Endodermal cell (in vitro differentiated cells): ENCODE results near the gene RALGAPA2. TPM values are rescaled to one million over a fixed set of nuclear protein-coding genes. Genes with fewer than 3 reads are reported as not detected.

ENCODE experiments used
- DNase-seq: peaks from one replicate; pipeline ENCODE4 v3.0.0-alpha.2; 2017
- H3K27ac ChIP-seq: 2 replicates; pipeline ENCODE4 v1.5.1; 2013; ENCODE audit warnings: mild to moderate bottlenecking, low read depth, low read length, moderate library complexity
- H3K27me3 ChIP-seq: 2 replicates; pipeline ENCODE4 v1.6.1; 2013; ENCODE audit warnings: mild to moderate bottlenecking, low read length, moderate library complexity; ENCODE audit not compliant: insufficient read depth, control insufficient read depth, poor library complexity, severe bottlenecking
- H3K36me3 ChIP-seq: 2 replicates; pipeline ENCODE4 v1.7.0; 2013; ENCODE audit warnings: mild to moderate bottlenecking, low read length, moderate library complexity; ENCODE audit not compliant: control insufficient read depth, insufficient read depth
- H3K4me1 ChIP-seq: one replicate; pipeline ENCODE4 v1.7.0; 2013; ENCODE audit warnings: low read length; ENCODE audit not compliant: control insufficient read depth, insufficient read depth
- H3K4me3 ChIP-seq: 2 replicates; pipeline ENCODE4 v1.5.1; 2013; ENCODE audit warnings: mild to moderate bottlenecking, low read length, moderate library complexity
- H3K9ac ChIP-seq: 2 replicates; pipeline ENCODE4 v1.6.1; 2013; ENCODE audit warnings: mild to moderate bottlenecking, low read length, moderate library complexity; ENCODE audit not compliant: poor library complexity, severe bottlenecking; ENCODE audit errors: extremely low read depth
- H3K9me3 ChIP-seq: 2 replicates; pipeline ENCODE4 v1.6.1; 2013; ENCODE audit warnings: mild to moderate bottlenecking, low read length, moderate library complexity; ENCODE audit not compliant: control insufficient read depth
- H3K27ac Mint-ChIP-seq: 2 replicates; pipeline ENCODE4 v1.8.0; 2020; ENCODE audit warnings: mixed read lengths
- H3K27me3 Mint-ChIP-seq: 2 replicates; pipeline ENCODE4 v1.8.0; 2021; ENCODE audit warnings: mild to moderate bottlenecking, mixed read lengths; ENCODE audit not compliant: insufficient read depth
- H3K36me3 Mint-ChIP-seq: 2 replicates; pipeline ENCODE4 v1.8.0; 2020; ENCODE audit warnings: low read depth, mixed read lengths
- H3K4me1 Mint-ChIP-seq: 2 replicates; pipeline ENCODE4 v1.8.0; 2020; ENCODE audit warnings: mixed read lengths
- H3K4me3 Mint-ChIP-seq: 2 replicates; pipeline ENCODE4 v1.8.0; 2020; ENCODE audit warnings: mild to moderate bottlenecking, moderate library complexity, mixed read lengths
- H3K9me3 Mint-ChIP-seq: 2 replicates; pipeline ENCODE4 v1.8.0; 2020; ENCODE audit warnings: mild to moderate bottlenecking, mixed read lengths
- WGBS, 2 experiments: methylation state at CpG; one replicate each; pipeline versions ENCODE4 v1.1.5 to v1.1.7; 2013; ENCODE audit warnings: missing lambda C conversion rate in 2 of 2, mixed read lengths in 1 of 2; ENCODE audit not compliant: insufficient coverage in 1 of 2, insufficient read length in 1 of 2; 5-methylcytosine and 5-hydroxymethylcytosine counted together
- total RNA-seq, 2 donors: library from RNA; stranded (reverse); fragmentation: NEBNext Ultra II Directional in 1 of 2; extraction: Animal tissue kit (Norgen Biotek cat#: 25700) in 1 of 2; gene quantifications; 2 replicates in 1 of 2; 3 replicates in 1 of 2; pipeline ENCODE4 v1.2.1, GENCODE V29; 2021
- TF ChIP-seq, protein P1 (sequence below): fragments of 200-600 bp; sonication (generic); conservative IDR thresholded peaks from 2 replicates; pipeline ENCODE4 v1.5.0; 2021; ENCODE audit warnings: antibody characterized with exemption, mild to moderate bottlenecking

RALGAPA2 gene
- total RNA-seq, 2 donors from 2014 or later, result 19.5 to 24.6 TPM

DNA sequence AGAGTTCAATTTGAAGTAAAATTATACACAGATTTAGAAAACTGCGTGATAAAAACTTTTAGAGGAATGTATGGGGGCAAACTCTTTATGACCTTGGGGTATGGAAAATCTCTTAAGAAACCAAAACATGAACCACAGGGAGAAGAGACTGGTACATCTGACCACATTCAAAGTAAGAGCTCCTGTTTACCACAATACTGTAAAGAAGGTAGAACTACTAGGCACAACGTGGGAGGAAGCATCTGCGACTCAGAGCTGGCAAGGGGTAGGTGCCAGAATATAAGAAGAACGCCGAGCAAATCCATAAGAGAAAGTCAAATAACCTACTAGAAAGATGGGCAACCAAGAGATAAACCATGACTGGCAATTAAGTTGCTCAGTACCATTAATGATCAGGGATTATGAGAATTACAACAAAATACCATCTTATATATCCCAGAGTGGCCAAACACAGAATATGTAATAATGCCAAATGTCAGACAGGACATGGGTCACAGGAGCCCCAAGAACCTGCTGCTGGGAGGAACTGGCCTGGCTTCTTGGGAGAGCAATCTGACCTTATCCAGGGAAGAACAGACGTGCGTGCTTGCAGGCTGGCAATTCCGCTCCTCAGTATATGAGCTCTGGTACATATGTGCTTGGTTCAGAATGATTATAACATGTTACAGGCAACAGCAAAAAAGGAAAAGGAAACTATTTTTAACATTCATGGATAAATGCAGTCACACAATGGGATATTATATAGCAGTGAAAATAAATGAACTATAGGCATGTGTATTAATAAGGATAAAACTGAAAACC lies 294.4 kb downstream of the RALGAPA2 start:
- no peaks in the 10 kb centered on the region for H3K36me3 Mint-ChIP-seq
- no peaks in the 10 kb centered on the region for H3K9me3 Mint-ChIP-seq
- H3K27ac Mint-ChIP-seq, result no peak overlapping the region
- Histone ChIP-seq H3K27me3 (peaks cover 8% of the 10 kb centered on the region), H3K4me3 (no peak overlapping the region), H3K4me1 (no peaks in the 10 kb centered on the region), H3K36me3 (no peaks in the 10 kb centered on the region), H3K9ac (no peak overlapping the region), H3K27ac (no peak overlapping the region), H3K9me3 (no peaks in the 10 kb centered on the region)
- TF ChIP-seq, protein P1, sequence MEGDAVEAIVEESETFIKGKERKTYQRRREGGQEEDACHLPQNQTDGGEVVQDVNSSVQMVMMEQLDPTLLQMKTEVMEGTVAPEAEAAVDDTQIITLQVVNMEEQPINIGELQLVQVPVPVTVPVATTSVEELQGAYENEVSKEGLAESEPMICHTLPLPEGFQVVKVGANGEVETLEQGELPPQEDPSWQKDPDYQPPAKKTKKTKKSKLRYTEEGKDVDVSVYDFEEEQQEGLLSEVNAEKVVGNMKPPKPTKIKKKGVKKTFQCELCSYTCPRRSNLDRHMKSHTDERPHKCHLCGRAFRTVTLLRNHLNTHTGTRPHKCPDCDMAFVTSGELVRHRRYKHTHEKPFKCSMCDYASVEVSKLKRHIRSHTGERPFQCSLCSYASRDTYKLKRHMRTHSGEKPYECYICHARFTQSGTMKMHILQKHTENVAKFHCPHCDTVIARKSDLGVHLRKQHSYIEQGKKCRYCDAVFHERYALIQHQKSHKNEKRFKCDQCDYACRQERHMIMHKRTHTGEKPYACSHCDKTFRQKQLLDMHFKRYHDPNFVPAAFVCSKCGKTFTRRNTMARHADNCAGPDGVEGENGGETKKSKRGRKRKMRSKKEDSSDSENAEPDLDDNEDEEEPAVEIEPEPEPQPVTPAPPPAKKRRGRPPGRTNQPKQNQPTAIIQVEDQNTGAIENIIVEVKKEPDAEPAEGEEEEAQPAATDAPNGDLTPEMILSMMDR, result no peak
- DNase-seq, result no peak
- WGBS, 2 experiments, result 91 to 98% methylated on average over 5 to 8 of the region's 8 CpGs
- peaks cover 37% of the 10 kb centered on the region for H3K27me3 Mint-ChIP-seq
- H3K4me3 Mint-ChIP-seq, result no peak overlapping the region
- peaks cover 5% of the 10 kb centered on the region for H3K4me1 Mint-ChIP-seq

DNA sequence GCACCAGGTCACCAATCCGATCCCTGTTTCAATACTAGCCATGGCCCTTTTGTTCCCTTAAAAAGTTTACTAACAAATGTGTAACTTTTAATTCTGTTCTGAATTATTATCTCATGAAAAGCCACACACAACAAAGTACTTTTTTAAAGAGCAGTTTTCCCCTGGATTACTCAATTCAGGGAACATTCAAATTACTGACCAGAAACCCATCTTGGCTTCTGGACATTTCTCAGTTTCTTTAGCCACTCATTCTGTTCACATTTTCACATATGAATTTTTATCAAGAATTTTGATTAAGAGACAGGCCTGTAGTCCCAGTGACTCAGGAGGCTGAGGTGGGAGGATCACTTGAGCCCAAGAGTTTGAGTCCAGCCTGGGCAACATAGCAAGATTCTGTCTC lies 297.1 kb downstream of the RALGAPA2 start:
- no peaks in the 10 kb centered on the region for H3K36me3 ChIP-seq
- H3K27ac ChIP-seq, result no peak overlapping the region
- Mint-ChIP-seq H3K36me3 (no peaks in the 10 kb centered on the region), H3K4me1 (peaks cover 25% of the 10 kb centered on the region), H3K27ac (no peak overlapping the region), H3K4me3 (no peak overlapping the region), H3K27me3 (peaks cover 52% of the 10 kb centered on the region), H3K9me3 (no peaks in the 10 kb centered on the region)
- H3K9me3 ChIP-seq, result no peaks in the 10 kb centered on the region
- no peak overlapping the region for H3K9ac ChIP-seq
- TF ChIP-seq, protein P1, result no peak
- H3K27me3 ChIP-seq, result peaks cover 19% of the 10 kb centered on the region
- H3K4me1 ChIP-seq, result no peaks in the 10 kb centered on the region
- 91% methylated on average over 1 of the region's 1 CpG; no CpG with 5 or more reads in 1 of the 2 experiments for WGBS, 2 experiments
- no peak for DNase-seq
- no peak overlapping the region for H3K4me3 ChIP-seq

DNA sequence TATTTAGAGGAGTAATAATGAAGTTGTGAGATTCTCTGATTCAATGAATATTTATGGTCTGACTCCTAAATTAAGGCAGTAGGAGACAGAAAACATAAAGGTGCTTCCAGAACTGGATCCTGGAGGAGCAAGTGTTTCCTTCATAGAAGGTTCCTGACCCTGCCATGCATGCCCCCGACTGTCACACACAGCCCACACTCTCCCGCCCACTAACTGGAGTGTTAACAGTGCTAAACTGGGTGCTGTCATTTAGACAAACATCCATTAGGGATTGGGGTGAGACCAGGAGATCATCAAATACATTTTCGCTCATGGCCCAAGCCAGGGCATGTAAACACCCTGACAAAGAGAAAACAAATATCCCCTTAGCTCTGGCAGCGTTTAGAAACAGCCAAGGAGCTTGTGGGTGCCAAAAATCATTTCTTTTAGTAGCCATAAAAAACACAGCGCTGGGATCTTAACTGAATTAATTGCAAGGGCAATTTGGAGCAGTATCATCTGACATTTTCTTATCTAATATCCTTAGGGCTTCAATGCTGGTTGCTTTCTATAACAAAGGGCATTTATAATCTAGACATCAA lies 297.7 kb downstream of the RALGAPA2 start:
- no peaks in the 10 kb centered on the region for H3K9me3 ChIP-seq
- TF ChIP-seq, protein P1, result no peak
- H3K27me3 ChIP-seq, result peaks cover 23% of the 10 kb centered on the region
- H3K4me1 Mint-ChIP-seq, result peaks cover 26% of the 10 kb centered on the region
- H3K27me3 Mint-ChIP-seq, result peaks cover 56% of the 10 kb centered on the region
- H3K36me3 ChIP-seq, result no peaks in the 10 kb centered on the region
- no peak overlapping the region for H3K4me3 Mint-ChIP-seq
- no peaks in the 10 kb centered on the region for H3K36me3 Mint-ChIP-seq
- no peaks in the 10 kb centered on the region for H3K9me3 Mint-ChIP-seq
- no peaks in the 10 kb centered on the region for H3K4me1 ChIP-seq
- no peak overlapping the region for H3K4me3 ChIP-seq
- no peak overlapping the region for H3K9ac ChIP-seq
- H3K27ac Mint-ChIP-seq, result no peak overlapping the region
- no peak for DNase-seq
- 77 to 92% methylated on average over 3 to 5 of the region's 5 CpGs for WGBS, 2 experiments
- peak overlapping the region; percentile 67 for H3K27ac ChIP-seq
